Activated effector memory CD4-positive, alpha-beta T cell treated with Interleukin-2 at 50 U/mL for 16 hours (primary cell): ENCODE measurements around the gene CCDC148.
"Not testable (repeated sequence)": the region's sequence is repeated elsewhere in the genome, so short reads cannot be mapped to it uniquely, and the experiment has no call there.

Source experiments
- DNase-seq: peaks from one replicate; pipeline ENCODE4 v3.0.0-alpha.2; 2020

CCDC148 gene

DNA sequence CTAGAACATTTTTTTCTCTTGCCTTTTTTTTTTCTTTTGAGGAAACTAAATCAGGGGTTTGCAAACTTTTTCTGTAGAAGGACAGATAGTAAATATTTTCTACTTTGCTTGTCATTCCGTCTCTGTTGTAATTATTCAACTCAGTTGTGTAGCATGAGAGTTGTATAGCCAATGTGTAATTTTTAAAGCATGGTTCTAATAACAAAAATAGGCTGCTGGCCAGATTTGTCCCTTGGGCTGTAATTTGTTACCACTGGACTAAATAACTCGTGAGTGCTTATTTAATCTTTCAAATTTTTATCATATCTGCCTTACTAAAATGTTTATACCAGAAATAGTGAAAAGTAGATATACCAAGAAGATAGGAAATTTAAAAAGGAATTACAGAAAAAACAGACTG, 43.0 kb downstream of the CCDC148 start:
- no peak for DNase-seq

GRCh38 chr2:158412206-158412605, 44.3 kb downstream of the CCDC148 start:
- DNase-seq, result no peak

DNA sequence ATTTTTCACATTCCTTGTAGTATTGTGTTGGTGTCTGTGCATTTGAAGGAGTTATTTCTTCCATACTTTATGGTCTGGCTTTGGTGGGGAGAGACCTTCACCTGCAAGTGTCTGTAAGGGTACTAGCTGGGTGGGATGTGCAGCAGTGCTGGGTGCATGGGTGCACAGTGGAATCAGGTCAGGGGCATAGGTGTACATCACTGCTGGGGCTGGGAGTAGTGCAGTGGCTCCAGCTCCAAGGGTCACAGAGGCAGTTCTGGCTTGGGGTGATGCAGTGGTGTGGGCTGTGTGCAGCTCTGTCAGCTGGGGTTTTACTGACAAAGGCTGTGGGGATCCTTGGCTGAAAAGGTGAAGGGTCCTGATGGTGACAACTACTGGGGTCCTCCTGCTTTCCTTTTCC, 44.8 kb downstream of the CCDC148 start:
- no peak for DNase-seq

DNA sequence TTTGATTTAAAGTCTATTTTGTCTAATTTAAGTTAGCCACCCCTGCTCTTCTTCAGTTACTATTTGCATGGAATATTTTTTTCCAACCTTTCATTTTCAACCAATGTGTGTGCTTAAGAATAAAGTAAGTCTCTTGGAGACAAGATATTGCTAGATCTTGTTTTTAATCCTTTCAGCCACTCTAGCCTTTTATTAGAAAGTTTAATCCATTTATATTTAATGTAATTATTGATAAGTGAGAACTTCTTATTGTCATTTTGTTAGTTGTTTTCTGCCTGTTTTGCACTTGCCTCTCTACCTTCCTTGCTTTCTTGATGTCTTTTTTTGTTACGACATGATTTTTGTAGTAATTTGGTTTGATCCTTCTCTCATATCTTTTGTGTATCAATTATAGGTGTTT, 46.4 kb downstream of the CCDC148 start:
- no peak for DNase-seq

GRCh38 chr2:158407031-158407430, 49.5 kb downstream of the CCDC148 start:
- DNase-seq, result no peak

GRCh38 chr2:158405341-158405740, 51.2 kb downstream of the CCDC148 start:
- DNase-seq, result no peak

- DNase-seq, result no peak
Observed at GRCh38 chr2:158403237-158403636, 53.3 kb downstream of the CCDC148 start.

- no peak for DNase-seq
Observed at GRCh38 chr2:158402665-158403064, 53.9 kb downstream of the CCDC148 start.

DNA sequence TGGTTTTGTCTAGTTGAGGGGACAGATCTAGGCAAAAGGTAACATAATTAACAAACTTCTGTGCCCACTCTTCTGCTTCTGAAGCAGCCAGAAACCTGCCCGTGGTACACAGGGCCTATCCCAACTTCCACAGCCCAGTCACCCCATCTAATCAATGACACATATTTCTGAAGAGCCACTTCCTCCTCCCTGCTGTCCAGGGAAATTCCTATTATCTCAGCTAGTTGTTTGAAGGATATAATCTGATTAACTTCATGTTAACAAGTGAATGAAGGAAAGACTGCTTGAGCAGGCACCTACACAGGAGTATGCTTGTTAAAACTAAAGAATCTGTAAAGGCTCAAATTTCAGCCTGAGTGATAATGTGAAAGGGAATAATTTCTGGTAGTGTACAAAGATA, 61.4 kb downstream of the CCDC148 start:
- DNase-seq, result no peak

- no peak for DNase-seq
Observed at GRCh38 chr2:158394453-158394852, 62.1 kb downstream of the CCDC148 start.

GRCh38 chr2:158393886-158394285, 62.7 kb downstream of the CCDC148 start:
- no peak for DNase-seq

- DNase-seq, result no peak
Observed at GRCh38 chr2:158392687-158393086, 63.9 kb downstream of the CCDC148 start.

GRCh38 chr2:158391876-158392275, 64.7 kb downstream of the CCDC148 start:
- no peak for DNase-seq

GRCh38 chr2:158391361-158391760, 65.2 kb downstream of the CCDC148 start:
- no peak for DNase-seq

- no peak for DNase-seq
Observed at GRCh38 chr2:158388159-158388558, 68.4 kb downstream of the CCDC148 start.

- DNase-seq, result no peak
Observed at GRCh38 chr2:158385646-158386045, 70.9 kb downstream of the CCDC148 start.

DNA sequence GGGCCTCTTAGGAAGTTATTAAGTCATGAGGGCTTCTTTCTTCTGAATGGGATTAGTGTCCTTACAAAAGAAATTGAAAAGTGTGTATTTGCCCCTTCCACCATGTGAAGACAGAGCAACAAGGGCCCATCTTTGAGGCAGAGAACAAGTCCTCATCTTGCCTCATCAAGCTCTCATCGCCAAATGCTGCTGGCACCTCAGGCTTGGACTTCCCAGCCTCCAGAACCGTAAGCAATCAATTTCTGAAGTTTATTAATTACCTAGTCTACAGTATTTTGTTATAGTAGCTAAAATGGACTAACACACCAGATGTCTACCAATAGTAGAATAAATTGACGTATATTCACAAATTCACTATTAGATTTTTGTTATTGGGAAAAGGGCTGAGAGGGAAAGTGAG, 74.6 kb downstream of the CCDC148 start:
- no peak for DNase-seq

- DNase-seq, result no peak
Observed at GRCh38 chr2:158381205-158381604, 75.3 kb downstream of the CCDC148 start.

DNA sequence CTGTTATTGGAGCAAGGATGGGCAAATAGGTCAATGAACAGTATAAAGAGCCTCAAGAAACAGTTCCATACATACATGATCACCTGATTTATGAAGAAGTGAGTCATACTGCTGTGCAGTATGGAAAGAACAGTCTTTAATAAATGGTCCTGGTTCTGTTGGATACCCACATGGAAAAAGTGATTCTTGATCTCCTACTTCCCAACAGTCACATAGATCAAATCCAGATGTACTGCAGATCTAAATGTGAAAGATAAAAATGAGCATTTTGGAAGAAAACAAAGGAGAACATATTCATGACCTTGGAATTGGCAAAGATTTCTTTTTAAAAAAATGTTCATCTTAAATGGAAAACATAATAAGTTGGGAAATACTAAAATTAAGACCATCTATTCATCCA, 75.8 kb downstream of the CCDC148 start:
- DNase-seq, result no peak

DNA sequence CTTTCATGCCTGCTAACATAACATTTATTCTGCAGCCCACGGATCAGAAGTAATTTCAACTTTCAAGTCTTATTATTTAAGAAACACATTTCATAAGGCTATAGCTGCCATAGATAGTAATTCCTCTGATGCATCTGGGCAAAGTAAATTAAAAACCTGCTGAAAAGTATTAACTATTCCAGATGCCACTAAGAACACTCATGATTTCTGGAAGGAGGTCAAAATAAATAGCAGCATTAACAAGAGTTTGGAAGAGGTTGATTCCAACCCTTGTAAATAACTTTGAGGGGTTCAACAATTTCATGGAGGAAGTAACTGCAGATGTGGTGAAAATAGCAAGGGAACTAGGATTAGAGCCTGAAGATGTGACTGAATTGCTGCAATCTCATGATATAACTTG, 77.6 kb downstream of the CCDC148 start:
- no peak for DNase-seq

- DNase-seq, result no peak
Observed at GRCh38 chr2:158366342-158366741, 90.2 kb downstream of the CCDC148 start.

DNA sequence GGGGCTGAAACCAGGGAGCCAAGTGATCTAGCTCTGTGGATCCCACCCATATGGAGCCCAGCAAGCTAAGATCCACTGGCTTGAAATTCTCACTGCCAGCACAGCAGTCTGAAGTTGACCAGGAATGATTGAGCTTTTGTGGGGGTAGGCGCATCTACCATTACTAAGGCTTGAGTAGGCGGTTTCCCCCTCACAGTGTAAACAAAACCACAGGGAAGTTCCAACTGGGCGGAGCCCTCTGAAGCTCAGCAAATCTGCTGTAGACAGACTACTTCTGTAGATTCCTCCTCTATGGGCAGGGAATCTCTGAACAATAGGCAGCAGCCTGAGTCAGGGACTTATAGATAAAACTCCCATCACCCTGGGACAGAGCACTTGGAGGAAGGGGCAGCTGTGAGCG, 96.7 kb downstream of the CCDC148 start:
- DNase-seq, result no peak

- no peak for DNase-seq
Observed at GRCh38 chr2:158357699-158358098, 98.9 kb downstream of the CCDC148 start.

GRCh38 chr2:158357122-158357521, 99.4 kb downstream of the CCDC148 start:
- no peak for DNase-seq

DNA sequence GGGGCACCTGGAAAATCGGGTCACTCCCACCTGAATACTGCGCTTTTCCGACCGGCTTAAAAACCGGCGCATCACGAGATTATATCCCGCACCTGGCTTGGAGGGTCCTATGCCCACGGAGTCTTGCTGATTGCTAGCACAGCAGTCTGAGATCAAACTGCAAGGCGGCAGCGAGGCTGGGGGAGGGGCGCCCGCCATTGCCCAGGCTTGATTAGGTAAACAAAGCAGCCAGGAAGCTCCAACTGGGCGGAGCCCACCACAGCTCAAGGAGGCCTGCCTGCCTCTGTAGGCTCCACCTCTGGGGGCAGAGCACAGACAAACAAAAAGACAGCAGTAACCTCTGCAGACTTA, 105.1 kb downstream of the CCDC148 start:
- not testable (repeated sequence) for DNase-seq
